ENCODE measurements around the gene CHRNA1.

GRCh38 chr2:174796319-174796771 is 32.1 kb upstream of the CHRNA1 start:
- TF ChIP-seq CTCF (IDR thresholded peaks at IDR 0.05) (no peak), POLR2A (IDR thresholded peaks at IDR 0.05) (no peak)

All from lower leg skin (tissue), 3 donors.